K562 (cell line): Measurements from ENCODE around the gene UBE2L3. TPM values are rescaled to one million over a fixed set of nuclear protein-coding genes. Genes with fewer than 3 reads are reported as not detected.

Experiments
- ATAC-seq: fragments of 200-7000 bp; cut with Tn5 transposase; 3 replicates; pipeline ENCODE4 v1.9.1; 2020; ENCODE audit warnings: moderate library complexity
- BruUV-seq: library from RNA; stranded (reverse); fragments of 400-500 nt; replicated peaks from 2 replicates; lab custom pipeline; 2021; lab: Mats Ljungman, UMichigan
- CTCF ChIA-PET: fragments of 300-600 bp; formaldehyde crosslinking; extraction: SDS; loops from one replicate; lab custom pipeline; 2021; ENCODE audit warnings: low intra/inter-chr PET ratio; lab: Yijun Ruan, JAX
- POLR2A ChIA-PET: fragments of 300-600, 350-650 bp; sonication (Branson Sonifier 250); formaldehyde crosslinking; extraction: SDS; loops from one replicate; lab custom pipeline; 2021; ENCODE audit warnings: antibody characterized with exemption, inconsistent platforms; lab: Yijun Ruan, JAX
- DNase-seq, 4 experiments: peaks; one replicate each; pipeline versions ENCODE4 v3.0.0 to v3.0.0-alpha.2; 2011 to 2018; ENCODE audit warnings: low spot score in 3 of 4, mixed read lengths in 3 of 4; ENCODE audit errors: extremely low read depth in 1 of 4
- FAIRE-seq: peaks from 2 replicates; lab custom pipeline; 2011; peaks lifted over from hg19 to GRCh38; lab: Jason Lieb, UNC
- H2AFZ ChIP-seq: 2 replicates; pipeline ENCODE4 v1.6.0; 2011; ENCODE audit warnings: low read depth, low read length, control low read depth, inconsistent platforms
- H3K27ac ChIP-seq: fragments of 200-600 bp; 3 replicates; pipeline ENCODE4 v1.8.0; 2011; ENCODE audit warnings: low read depth, mild to moderate bottlenecking, control low read depth, inconsistent platforms, low read length, moderate library complexity, mixed read lengths; ENCODE audit errors: extremely low read depth
- H3K27me3 ChIP-seq, 2 experiments: fragments of 300-600 bp in 1 of 2; 2 replicates in 1 of 2; 3 replicates in 1 of 2; pipeline versions ENCODE4 v1.6.0 to v1.8.0; 2011; ENCODE audit warnings: inconsistent platforms in 2 of 2, low read length in 2 of 2, mild to moderate bottlenecking in 1 of 2, mixed read lengths in 1 of 2, moderate library complexity in 1 of 2; ENCODE audit not compliant: control insufficient read depth in 2 of 2, insufficient read depth in 2 of 2
- H3K36me3 ChIP-seq: fragments of 300-600 bp; 3 replicates; pipeline ENCODE4 v1.8.0; 2011; ENCODE audit warnings: mild to moderate bottlenecking, low read length, inconsistent platforms; ENCODE audit not compliant: control insufficient read depth, insufficient read depth
- H3K4me1 ChIP-seq, 2 experiments: fragments of 200-600 bp in 1 of 2; replicated peaks in 1 of 2; 2 replicates in 1 of 2; 3 replicates in 1 of 2; pipeline versions ENCODE4 v1.5.1 to v1.8.0; 2011; ENCODE audit warnings: inconsistent platforms in 2 of 2, low read length in 2 of 2, mild to moderate bottlenecking in 1 of 2, mixed read lengths in 1 of 2, moderate library complexity in 1 of 2; ENCODE audit not compliant: control insufficient read depth in 2 of 2, insufficient read depth in 2 of 2
- H3K4me2 ChIP-seq: 2 replicates; pipeline ENCODE4 v1.6.1; 2011; ENCODE audit warnings: low read length, control low read depth, inconsistent platforms, mixed read lengths; ENCODE audit not compliant: insufficient read depth
- H3K4me3 ChIP-seq: fragments of 200-600 bp; sonication (generic), shearing (Covaris generic); 2 replicates; pipeline ENCODE4 v1.5.1; 2016; ENCODE audit warnings: control low read depth, inconsistent platforms
- H3K79me2 ChIP-seq: fragments of 200-600 bp; 3 replicates; pipeline ENCODE4 v1.8.0; 2011; ENCODE audit warnings: low read length, inconsistent platforms; ENCODE audit not compliant: control insufficient read depth, insufficient read depth
- H3K9ac ChIP-seq, 2 experiments: 2 replicates each; pipeline versions ENCODE4 v1.6.0 to v1.6.1; 2011; ENCODE audit warnings: low read depth in 2 of 2, low read length in 2 of 2, control low read depth in 1 of 2, inconsistent platforms in 1 of 2, mild to moderate bottlenecking in 1 of 2, mixed read lengths in 1 of 2; ENCODE audit not compliant: insufficient read depth in 1 of 2
- H3K9me1 ChIP-seq: one replicate; pipeline ENCODE4 v1.6.0; 2011; ENCODE audit warnings: inconsistent platforms, mild to moderate bottlenecking, low read length, moderate library complexity; ENCODE audit not compliant: control insufficient read depth, insufficient read depth
- H3K9me3 ChIP-seq: replicated peaks from 2 replicates; pipeline ENCODE4 v1.5.1; 2011; ENCODE audit warnings: low read depth, low read length, inconsistent platforms; ENCODE audit not compliant: control insufficient read depth, insufficient read depth
- H4K20me1 ChIP-seq: replicated peaks from 2 replicates; pipeline ENCODE4 v1.6.1; 2011; ENCODE audit warnings: low read length, inconsistent platforms, mixed read lengths; ENCODE audit not compliant: control insufficient read depth, insufficient read depth
- ETV6 ChIP-seq, 3 experiments: fragments of 150-350 bp in 1 of 3; sonication (generic) in 1 of 3; formaldehyde crosslinking in 1 of 3; IDR thresholded peaks; 2 replicates each; pipeline versions ENCODE4 v1.6.1 to v1.8.0; 2014 to 2022; ENCODE audit warnings: borderline replicate concordance in 2 of 3, low read depth in 2 of 3, antibody characterized with exemption in 1 of 3, low read length in 1 of 3, mild to moderate bottlenecking in 1 of 3, missing genetic modification reagents in 1 of 3
- SREBF1 ChIP-seq: fragments of 150-350 bp; IDR thresholded peaks from 2 replicates; pipeline ENCODE4 v1.6.1; 2014; ENCODE audit warnings: antibody characterized with exemption, low read depth, low read length, borderline replicate concordance
- TEAD2 ChIP-seq: fragments of 450-650 bp; IDR thresholded peaks from 2 replicates; pipeline ENCODE4 v1.6.1; 2016; ENCODE audit warnings: missing genetic modification characterization, control low read depth, missing compliant biosample characterization
- WGBS: fragments of 100-300 bp; shearing (Covaris generic); methylation state at CpG from one replicate; pipeline ENCODE4 v1.1.6; 2016; ENCODE audit warnings: low coverage, mixed read lengths; ENCODE audit not compliant: insufficient coverage; ENCODE audit errors: missing lambda C conversion rate; 5-methylcytosine and 5-hydroxymethylcytosine counted together
- in situ Hi-C: fragments of 300-500 bp; cut with MboI; formaldehyde crosslinking; loops from 4 replicates; pipeline ENCODE4 v1.15.0; 2018; ENCODE audit warnings: inconsistent platforms, mixed read lengths
- intact Hi-C: fragments of 100-400 bp; cut with micrococcal nuclease; formaldehyde crosslinking; loops from 2 replicates; pipeline ENCODE4 v1.14.2; 2022
- polyA plus RNA-seq, 8 experiments: library from polyadenylated mRNA; depleted of rRNA in 4 of 8; stranded (reverse) in 5 of 8; unstranded in 3 of 8; fragments of >200 nt; fragmentation: Nextera tagmentation in 2 of 8; fragmentation: Illumina TruSeq in 1 of 8; extraction: Ambion mirVana in 2 of 8; extraction: Trizol in 1 of 8; gene quantifications; 2 replicates each; pipeline versions ENCODE4 v1.2.1 to v1.2.3, GENCODE V29; 2011 to 2014; ENCODE audit warnings: inconsistent platforms in 1 of 8, missing spikeins in 1 of 8
- total RNA-seq, 7 experiments: library from RNA; depleted of rRNA in 6 of 7; stranded (reverse); fragments of >200 nt in 6 of 7; fragmentation: Illumina TruSeq in 2 of 7; extraction: Trizol in 2 of 7; gene quantifications; 2 replicates each; pipeline versions ENCODE4 v1.2.1 to v1.2.3, GENCODE V29; 2011 to 2021; ENCODE audit warnings: low replicate concordance in 1 of 7

UBE2L3 gene
- total and polyA plus RNA-seq, 9 of the 15 experiments (the other 6 are each of a cell fraction or from before 2014, with no cell fraction given): 215 to 625 (median 285) TPM

DNA sequence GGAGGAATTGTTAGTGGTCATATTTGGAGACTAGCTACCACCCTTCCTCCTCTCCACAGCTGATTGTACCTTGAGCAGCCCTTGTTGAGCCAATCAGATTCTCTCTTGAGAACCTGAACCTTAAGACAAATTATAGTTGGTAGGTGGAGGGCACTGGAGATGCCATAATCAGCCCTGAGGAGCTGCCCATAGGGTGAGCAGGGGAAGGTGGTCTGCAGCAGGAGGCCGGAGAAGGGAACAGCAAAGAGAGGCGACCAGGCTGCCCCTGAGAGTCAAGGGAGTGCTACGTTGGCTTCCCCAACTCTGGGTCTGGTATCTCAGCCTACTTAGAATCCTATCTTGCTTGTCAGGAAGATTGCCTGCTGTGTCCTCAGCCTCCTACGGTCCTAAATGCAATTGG is 71.8 kb downstream of the UBE2L3 start:
- in situ Hi-C loops: loop anchor here (25.0 kb wide), 1 partner anchor 502 kb away; no protein-coding TSS in a partner anchor
- intact Hi-C loops: loop anchor here (10.0 kb wide), 1 partner anchor 915 kb away; the partner anchor contains the start of gene PRAME
- H3K36me3 ChIP-seq: peaks cover 13% of the 10 kb centered on the region
- peaks cover 13% of the 10 kb centered on the region for H4K20me1 ChIP-seq
- no peaks in the 10 kb centered on the region; a peak in 1 of 5 replicates for H3K27me3 ChIP-seq
- FAIRE-seq: no peak
- POLR2A ChIA-PET: interaction anchor here (75.5 to 76.8 kb wide), 2 partner anchors 20 to 30 kb away, joined by 4622 read pairs; partner anchors contain the start of genes CCDC116, SDF2L1 and YDJC
- peaks cover 29% of the 10 kb centered on the region for H3K79me2 ChIP-seq
- H3K9me3 ChIP-seq: no peaks in the 10 kb centered on the region
- DNase-seq: no peak
- no TSS peak for BruUV-seq
- H2AFZ ChIP-seq: peak overlapping the region; percentile 1; the same call in 1 of the 2 replicates
- 47% methylated on average over 4 of the region's 4 CpGs for WGBS
- no peak for ATAC-seq
- peaks cover 27 to 74% of the 10 kb centered on the region in 2 experiments for H3K4me1 ChIP-seq
- CTCF ChIA-PET: interaction anchor here (8.8 kb wide), 1 partner anchor 9 kb away, joined by 99 read pairs; the partner anchor contains the start of genes CCDC116 and YDJC
- peak overlapping the region in 1 of 2 experiments; percentile 75; a peak in 2 of 4 replicates for H3K9ac ChIP-seq
- H3K27ac ChIP-seq: no peak overlapping the region
- no peak overlapping the region for H3K4me3 ChIP-seq
- peak; percentile 75; the same call in 1 of the 2 replicates for TF ChIP-seq SREBF1
- peak in 1 of 2 experiments; percentile 57; a peak in 1 of 4 replicates for TF ChIP-seq ETV6 (IDR thresholded peaks at IDR 0.05; ENCODE audit: borderline replicate concordance in 1 of 2, low read depth in 2 of 2, low read length in 1 of 2)
- TF ChIP-seq ETV6 (CRISPR knock-in tag; IDR thresholded peaks at IDR 0.05; ENCODE audit: borderline replicate concordance): no peak
- TF ChIP-seq TEAD2 (tag): no peak
- H3K9me1 ChIP-seq: peaks cover 11% of the 10 kb centered on the region
- no peak overlapping the region for H3K4me2 ChIP-seq
